ENCODE data around the gene LBX2.
A peak's percentile ranks its signal among the peaks of the same experiment; 100 is the strongest.

LBX2 gene

DNA sequence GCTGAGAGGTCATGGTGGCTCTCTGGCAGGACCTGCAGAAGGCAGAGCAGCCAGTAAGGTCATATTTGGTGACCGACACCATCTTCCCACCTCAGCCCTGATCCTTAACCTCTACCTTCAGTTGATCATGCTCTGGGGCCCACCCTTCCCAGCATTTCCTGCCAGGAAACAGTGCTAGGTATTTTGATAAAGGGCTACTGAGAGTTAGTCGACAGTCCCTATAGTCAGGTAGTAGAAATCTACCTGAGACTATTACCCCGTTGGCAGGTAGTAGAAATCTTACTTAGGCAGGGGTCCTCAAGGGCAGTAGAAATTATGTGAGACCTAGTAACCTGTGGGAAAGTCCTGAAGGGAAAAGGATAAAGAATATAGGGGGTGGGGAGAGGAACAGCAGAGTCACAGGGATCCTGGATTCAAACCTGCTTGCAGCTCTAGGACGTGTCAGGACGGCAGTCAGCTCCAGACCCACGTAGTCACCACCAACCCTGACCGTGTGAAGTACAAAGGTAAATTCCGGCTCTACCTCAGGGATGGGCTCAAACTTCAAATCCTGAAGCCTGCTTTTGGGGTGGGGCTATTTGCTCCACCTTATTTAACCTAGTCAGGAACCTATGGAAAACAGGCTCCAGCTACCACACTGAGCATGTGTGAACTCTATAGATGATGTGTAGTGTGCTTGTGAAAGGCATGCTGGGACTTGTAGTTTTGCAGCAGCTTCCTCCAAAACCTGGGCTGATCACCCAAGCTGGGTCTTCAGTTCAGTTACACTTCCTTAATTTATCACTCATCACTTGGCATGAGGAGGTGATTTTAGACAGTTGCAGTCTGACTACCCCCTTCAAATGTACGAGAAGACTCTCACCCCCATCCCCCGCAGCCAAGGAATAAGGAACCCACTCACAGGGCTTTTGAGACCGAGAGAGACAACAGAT is 26.6 kb upstream of the LBX2 start, which contains the start of gene DQX1:
TSS of gene DQX1 (minus strand) at position 515 of the 932 bp plus-strand sequence. CDS start at position 13, 502 bp downstream.
- DNase-seq: peak; percentile 42

DNA sequence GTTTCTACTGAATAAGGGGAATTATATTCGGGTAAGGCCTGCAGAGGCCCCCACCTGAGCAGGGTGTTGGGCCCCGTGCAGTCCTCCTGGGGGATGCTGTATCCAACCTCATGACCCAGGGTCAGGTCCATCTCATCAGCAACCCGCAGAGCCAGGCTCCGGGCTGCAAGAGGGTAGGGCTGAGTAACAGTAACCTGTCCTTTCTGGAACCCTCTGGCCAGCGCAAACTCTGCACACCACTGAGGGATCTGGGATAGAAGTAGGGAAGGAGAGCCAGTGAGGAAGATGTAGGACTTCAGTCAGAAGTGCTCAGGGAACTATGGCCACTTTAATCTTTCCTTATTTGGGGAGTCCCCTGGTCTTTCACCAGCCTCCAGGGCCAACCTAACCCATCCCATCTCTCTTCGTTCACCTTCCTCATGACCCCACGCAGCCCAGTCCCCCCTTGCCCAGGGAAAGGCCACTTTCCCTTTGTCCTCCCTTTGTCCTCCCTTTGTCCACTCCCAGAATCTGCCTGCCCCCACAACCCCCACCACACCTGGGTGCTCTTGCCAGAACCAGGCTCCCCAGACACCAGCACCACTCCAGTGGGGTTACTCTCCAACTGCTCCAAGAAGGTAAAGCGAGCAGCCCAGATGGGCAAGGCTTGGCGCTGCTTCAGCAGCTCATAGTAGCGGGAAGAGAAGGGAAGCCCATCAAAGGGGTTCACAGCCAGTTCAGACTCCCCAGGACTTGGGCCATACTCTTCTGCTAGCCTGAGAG is 25.7 kb upstream of the LBX2 start:
- no peak for DNase-seq

DNA sequence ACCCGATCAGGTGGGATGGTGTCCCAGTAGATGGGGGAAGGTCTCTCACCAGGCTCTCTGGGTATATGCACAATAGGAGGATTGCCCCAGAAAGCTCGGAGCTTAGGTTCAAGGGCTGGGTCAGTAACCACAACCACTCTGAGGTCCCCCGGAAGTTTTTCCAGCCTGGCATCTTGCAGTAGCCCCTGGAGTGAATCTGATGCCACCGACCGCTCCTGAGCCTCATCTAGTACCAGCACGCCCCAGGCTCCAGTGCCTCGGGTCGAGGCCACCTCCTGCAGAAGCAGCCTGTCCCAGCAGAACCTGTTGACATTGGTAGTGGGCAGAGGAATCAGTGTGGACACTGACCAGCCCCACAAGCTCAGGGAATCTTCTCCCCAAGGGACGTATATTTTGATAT is 24.6 kb upstream of the LBX2 start:
- DNase-seq: no peak

DNA sequence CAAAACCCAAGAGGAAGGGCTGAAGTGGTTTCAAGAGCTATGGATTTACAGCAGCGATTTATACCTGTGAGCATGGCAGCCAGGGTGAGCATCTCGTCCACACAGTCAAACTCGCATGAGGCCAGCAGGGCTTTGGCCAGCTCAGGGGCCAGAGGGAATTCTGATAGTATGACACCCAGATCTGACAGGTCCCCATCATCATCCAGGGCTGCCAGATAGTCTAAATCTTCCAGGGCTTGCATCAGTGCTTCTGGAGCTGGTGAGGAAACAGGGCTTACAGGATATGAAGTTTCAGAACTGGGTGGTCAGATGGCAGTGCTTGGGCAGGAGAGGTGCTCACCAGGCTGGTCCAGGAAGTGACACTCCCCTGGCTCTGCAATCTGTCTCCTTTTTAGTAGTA is 23.1 kb upstream of the LBX2 start:
- DNase-seq: no peak

DNA sequence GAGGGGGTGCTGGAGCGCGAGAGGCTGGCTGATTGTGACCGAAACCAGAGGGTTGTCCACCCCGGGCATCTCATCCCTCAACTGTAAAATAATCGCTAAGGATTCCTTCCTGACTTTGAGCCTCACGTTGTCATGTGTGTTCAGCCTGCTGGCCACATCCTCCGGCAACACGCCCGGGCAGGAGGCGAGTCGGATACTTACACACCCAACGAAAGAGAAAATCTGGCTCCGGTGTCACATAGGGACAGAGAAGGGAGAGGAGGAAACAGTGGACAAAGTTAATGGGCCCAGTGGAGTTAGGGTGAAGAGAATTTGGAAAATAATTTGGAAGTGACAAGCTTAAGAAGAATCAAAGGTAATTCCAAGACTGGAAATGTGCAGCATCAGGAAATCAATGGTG is 17.2 kb upstream of the LBX2 start:
- DNase-seq: no peak

DNA sequence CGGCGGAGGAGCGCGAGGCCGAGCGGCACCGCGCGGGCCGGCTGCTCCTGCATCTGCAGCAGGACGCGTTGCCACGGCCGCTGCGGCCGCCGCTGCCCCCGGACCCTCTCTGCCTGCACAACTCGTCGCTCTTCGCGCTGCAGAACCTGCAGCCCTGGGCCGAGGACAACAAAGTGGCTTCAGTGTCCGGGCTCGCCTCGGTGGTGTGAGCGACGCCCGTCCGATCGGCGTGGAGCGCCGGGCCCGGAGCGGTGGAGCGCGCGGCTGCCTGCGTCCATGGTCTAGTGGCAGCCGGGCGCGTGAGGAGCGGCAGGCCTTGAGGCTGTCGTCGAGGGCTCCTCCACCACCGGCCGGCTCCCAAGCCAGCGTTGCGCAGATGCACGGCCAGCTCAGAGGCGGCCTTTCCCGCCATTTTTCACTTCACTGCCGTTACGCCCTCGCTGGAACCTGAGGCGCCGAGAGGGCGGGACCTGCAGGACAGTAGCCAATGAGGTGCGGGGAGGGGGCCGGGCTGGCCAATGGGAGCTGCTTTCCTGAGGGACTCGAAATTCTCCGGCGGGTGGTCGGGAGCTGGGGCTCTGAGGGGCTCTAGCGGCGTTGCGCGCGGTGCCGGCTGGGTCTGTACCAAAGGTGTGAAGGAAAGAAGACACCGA is 16.7 kb upstream of the LBX2 start:
- peak; percentile 67 for DNase-seq

DNA sequence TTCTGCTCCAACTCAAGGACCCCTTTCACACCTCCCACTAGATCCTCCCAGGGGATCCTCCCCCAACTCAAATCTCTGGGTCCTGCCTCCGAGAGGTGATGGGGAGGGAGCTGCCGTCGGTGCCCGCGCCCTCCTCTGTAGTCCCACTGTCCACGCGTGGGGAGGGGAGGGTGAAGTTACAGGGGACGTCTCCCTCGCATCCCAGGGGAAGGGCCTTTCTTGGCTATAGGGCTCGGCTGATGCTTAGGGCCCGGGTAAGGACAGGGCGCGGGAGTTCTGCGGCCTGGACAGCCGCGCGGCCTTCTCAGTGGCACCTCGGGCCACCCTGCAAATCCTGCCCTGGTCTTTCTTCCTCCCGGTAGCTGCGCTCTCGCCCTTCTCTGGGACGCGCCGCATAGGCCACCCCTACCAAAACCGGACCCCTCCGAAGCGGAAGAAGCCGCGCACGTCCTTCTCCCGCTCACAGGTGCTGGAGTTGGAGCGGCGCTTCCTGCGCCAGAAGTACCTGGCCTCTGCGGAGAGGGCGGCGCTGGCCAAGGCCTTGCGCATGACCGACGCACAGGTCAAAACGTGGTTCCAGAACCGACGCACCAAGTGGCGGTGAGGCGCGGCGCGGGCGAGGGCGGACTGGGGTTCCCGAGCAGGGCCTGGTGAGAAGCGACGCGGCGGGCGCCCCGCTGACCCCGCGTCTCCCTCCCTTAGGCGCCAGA is 16.0 kb upstream of the LBX2 start:
- DNase-seq: no peak

DNA sequence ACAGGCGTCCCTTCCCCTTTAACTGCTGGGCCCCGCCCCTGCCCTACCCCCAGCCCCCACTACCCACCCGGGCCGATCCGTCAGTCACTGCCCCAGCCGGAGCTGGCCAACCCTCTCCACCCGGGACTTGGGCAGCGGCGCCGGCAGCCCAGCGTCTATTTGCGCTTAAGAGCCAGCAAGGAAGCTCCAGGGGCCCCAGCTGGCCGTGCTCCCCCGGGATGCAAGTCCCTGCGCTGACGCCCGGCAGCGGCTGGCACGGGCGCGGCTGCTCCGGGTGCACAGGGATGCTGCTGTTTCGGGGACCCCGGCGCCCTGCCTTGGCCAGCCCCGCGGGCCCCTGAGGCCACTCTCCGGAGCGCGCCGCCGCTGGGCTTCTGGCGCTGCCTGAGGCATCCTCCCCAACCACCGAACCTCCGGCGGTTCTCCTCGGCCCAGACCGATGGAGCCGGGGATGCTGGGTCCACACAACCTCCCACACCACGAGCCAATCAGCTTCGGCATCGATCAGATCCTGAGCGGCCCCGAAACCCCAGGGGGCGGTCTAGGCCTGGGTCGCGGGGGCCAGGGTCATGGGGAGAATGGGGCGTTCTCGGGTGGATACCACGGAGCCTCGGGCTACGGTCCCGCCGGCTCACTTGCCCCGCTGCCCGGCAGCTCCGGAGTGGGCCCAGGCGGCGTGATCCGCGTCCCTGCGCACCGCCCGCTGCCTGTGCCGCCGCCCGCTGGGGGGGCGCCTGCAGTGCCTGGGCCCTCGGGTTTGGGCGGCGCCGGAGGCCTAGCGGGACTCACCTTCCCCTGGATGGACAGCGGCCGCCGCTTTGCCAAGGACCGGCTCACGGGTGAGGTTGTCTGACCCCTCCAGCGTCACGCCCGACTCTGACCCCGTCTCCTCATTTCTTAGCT is 15.2 kb upstream of the LBX2 start, which contains the start of gene TLX2:
TSS of gene TLX2 (plus strand) at position 83 of the 903 bp plus-strand sequence. CDS start at position 440, 357 bp downstream.
- DNase-seq: no peak

DNA sequence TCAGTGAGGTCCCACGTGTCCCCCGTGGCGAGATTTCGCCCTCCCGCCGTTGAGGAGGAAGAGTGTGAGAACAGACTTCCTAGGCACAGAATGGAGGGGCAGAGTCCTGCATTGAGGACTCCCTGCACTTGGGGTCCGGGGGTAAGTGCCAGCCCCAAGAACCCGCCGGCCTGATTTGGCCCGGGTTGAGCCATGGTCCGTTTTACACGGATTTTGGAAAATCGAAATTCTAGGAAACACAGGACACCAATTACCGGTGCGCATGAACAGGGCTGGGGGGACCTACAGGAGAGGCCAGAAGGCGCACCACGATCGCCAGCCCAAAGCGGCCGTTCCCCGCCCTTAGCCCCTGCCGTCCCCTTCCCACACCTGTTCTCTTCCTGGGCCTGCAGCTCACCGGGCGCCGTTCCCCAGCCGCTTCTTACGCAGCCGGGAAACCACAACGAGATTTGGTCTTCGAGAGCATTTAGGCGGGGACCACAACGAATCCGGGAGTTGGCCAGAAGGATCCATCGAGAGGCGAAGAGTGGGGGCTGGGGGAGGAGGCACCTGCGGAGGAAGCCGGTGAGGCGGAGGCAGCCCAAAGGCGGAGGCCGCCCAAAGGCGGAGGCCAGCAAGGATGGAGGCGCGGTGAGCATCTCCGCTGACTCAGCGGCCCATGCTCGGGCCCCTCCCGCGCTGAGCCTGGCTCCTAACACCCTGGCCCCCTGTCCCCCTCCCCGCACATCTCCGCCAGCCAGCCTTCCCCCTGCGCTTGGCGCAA is 14.4 kb upstream of the LBX2 start:
- no peak for DNase-seq

DNA sequence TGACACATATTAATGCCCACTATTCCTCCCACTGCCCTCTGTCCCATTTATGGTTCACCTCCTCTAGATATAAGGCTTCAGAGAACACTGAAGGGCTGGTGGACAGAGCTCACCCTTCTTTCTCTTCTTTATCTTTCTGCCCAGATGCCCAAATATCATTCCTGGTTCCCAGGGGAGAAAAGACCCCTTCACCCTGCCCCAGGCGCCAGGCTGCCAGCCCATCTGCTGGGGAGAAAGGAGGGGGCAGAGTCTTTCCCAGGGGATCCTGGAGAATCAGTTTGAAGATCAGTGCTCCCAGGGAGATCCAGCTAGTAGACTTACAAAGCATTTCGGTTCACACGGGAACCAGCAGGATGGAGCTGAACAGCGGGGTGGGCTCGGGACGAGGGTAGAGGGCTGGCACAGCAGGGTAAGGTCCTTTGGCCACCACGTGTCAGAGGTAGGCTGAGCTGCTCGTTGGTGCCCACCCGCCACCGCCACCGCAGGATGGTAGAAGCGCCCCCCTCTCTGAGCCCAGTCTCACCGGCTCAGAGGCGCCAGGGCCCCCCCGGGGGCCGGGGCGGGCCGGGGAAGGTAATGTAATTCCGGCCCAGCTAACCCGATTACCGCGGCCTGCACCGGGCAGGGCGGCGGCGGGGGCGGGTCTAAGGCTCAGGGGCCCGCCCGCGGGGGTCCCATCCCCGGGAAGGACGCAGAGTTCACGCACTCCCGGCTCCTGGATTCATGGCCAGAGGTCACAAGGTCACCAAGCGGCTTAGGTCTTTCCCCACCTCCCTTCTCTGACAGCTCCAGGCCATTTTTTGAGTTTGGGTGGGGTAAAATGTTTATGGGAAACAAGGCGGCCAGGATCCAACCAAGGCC is 13.6 kb upstream of the LBX2 start:
- no peak for DNase-seq

DNA sequence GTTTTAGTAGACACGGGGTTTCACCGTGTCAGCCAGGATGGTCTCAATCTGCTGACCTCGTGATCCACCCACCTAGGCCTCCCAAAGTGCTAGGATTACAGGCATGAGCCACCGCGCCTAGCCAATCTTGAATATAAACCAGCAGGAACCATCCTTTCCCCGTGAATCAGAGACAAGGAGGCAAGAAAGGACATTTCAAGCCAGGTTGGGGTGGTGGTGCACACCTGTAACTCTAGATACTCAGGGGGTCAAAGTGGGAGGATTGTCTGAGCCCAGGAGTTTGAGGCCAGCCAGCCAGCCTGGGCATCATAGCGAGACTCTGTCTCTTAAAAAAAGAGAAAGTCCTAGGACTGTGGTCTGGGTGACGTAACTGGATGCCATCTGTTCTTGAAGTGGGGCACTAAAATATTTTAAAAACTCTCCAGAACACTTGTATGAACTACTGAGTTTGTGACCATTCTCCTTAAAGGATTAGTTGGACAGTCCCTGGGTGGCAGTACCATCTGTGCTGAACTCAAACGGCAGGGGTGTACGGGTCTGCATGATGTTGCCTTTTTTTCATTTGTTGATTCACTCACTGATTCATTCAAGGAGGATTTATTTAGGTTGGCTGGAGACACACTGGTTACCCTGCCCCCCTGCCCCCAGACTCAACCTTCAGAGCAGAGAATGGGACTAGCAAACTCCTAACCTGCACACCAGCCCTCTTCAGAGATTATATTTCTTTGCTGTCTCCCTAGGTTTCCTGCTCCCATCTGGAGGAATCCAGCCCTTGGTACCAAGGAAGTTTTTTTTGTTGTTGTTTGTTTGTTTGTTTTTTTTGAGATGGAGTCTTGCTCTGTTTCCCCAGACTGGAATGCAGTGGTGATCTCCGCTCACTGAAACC is 11.9 kb upstream of the LBX2 start:
- DNase-seq: peak; percentile 47

DNA sequence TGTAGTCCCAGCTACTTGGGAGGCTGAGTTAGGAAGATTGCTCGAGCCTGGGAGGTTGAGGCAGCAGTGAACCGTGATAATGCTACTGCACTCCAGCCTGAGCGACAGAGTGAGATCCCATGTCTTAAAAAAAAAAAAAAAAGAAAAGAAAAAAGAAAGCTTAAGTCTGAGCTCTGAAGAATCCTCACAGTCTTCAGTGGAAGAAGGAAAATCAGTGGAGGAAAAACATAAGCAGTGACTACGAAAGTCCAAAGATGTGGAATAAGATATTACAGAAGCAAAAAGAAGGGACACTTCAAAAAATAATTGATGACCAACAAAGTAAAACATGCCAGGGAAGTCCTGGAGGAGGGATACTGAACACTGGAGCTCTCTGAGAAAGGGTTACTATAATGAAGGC is 10.9 kb upstream of the LBX2 start:
- DNase-seq: no peak

DNA sequence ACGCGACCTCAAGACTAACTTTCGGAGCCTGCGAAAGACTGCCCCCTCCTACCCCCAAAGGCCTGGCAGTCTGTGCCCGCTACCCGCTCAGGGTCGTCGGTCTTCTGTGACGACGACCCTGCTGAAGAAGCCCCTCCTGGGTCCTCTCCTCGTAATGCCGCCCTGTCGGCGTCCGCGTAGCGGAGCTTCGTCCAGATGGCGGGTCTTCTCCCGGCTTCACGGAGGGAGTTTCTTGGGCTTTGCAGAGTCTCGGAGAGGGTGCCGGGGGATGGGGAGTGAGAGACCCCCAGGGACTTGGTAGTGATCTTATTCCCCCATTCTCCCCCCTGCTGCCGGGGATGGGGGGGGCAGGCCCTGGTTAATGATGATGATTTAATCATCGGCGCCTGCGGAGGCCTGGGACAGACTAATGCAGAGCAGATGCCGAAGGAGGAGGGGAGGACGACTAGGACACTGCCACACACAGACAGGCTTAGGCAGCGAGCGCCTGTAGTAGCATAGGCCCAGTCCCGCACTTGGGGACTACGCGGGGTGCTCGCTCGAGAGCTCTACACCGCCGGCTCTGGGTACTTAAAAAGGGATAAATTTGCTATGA is 8.6 kb upstream of the LBX2 start:
- peak; percentile 94 for DNase-seq

DNA sequence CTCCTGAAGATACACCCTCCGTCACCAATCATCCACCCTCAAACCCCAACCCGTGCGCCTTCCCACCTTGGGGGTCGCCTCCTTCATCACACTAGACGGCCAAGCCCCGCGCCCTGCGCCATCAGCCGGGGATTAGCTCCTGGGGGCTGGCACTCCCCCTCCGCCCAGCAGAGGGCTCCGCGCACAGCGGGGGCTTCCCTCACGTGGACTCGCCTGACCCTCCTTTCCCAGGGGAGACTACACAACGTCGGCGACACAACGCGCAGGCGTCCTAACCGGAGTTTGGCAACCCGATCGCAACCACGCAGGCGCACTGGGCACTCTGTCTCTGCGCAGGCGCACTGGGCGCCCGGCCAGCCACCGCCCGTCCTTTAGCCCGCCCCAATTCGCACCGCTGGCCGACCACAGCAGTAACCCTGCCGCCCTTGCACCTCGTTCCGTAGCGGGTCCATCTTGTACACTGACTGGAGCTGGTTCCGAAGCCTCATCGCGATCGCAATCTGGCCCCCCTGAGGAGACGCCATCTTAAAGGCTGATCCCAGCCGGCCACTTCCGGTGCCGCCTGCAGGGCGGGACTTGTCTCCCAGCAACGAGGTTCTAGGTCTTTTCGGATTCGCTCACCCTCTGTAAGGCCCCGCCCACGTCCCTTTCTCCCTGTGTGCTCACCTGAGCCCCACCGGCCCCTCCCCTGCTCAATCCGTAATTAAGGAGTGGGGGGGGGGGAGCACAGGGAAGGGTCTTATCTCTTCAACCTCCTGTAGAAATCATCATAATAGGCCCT is 7.9 kb upstream of the LBX2 start, which contains the start of gene PCGF1:
TSS of gene PCGF1 (minus strand) at position 551 of the 781 bp plus-strand sequence. CDS start at position 524, 27 bp downstream.
- DNase-seq: peak; percentile 99

DNA sequence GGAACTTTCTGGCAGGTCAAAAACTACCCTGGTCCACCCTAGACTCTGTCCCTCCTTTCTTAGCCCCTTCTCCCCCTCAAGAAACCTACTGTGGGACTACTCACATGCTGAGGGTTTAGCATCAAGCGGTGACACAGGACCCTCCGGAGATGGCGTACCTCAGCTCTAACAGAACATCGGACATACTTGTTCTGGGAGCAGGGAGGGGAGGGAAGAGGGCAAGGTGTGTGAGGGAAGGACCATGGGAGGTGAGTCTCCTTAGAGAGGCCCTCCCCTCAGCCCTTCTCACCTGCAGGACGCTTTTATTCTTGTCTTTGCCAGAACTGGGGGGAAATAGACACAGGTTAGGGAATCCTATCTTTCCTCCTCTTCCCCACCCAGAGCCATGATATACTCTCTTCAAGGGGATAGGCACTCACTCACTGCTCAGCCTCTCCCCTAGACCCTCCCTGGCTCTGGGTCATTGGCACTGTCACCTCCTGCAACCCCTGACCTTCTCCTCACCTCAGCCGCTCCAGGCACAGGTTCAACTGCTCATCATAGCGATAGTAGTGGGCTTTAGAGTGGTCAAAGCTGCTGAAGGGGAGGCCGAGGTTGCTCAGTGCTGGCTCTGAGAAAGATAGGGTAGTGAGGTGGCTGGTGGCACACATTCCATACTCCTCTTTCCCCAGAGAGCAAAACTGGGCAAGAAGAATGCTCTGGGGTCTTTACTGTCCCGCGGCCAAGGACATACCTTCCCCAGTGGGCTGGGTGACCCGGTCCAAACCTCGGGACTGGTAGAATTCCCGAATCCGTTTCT is 6.2 kb upstream of the LBX2 start:
- no peak for DNase-seq

DNA sequence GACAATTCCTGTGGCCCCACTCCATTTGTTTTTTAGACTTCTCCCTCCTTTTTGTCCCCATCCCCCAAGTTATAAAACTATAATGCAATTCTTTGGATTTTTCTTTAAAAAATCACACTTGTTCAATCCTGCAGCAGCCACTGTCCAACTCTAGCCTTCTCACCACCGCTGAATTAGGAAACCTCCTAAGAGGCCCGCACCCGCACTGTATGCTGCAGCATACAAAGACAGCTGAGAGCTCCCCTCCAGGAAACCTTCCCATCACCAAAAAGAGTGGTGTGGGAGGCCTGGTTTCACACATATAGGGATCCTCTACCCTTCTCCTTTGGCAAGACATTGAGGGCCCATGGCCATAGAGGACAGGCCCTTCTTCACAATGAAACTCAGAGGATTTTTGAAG is 5.2 kb upstream of the LBX2 start:
- no peak for DNase-seq
